PC-9 (cell line): ENCODE data around the gene ZNF518B. TPM values are rescaled to one million over a fixed set of nuclear protein-coding genes. Genes with fewer than 3 reads are reported as not detected.

Experiments
- BruUV-seq: library from RNA; stranded (reverse); fragments of 400-500 nt; replicated peaks from 2 replicates; lab custom pipeline; 2021; lab: Mats Ljungman, UMichigan
- CTCF ChIA-PET: fragments of 300-600 bp; sonication (Branson Sonifier 250); formaldehyde crosslinking; loops from one replicate; lab custom pipeline; 2022; ENCODE audit warnings: antibody characterized with exemption; lab: Charles Lee
- POLR2A ChIA-PET: fragments of 300-600 bp; sonication (Branson Sonifier 250); formaldehyde crosslinking; loops from one replicate; lab custom pipeline; 2022; ENCODE audit warnings: antibody characterized with exemption; ENCODE audit not compliant: unreplicated experiment; lab: Charles Lee
- DNase-seq, 2 experiments: peaks; one replicate each; pipeline versions ENCODE4 v3.0.0 to v3.0.0-alpha.2; 2015 to 2022; ENCODE audit warnings: mixed read lengths in 1 of 2
- H2AFZ ChIP-seq: fragments of 200-600 bp; sonication (generic); 2 replicates; pipeline ENCODE4 v1.8.1; 2017; ENCODE audit warnings: antibody characterized with exemption
- H3F3A ChIP-seq: fragments of 200-600 bp; sonication (generic); 2 replicates; pipeline ENCODE4 v1.8.1; 2017; ENCODE audit warnings: antibody characterized with exemption, mild to moderate bottlenecking, low read depth; ENCODE audit not compliant: insufficient read depth
- H3K27ac ChIP-seq: fragments of 200-600 bp; sonication (generic); 2 replicates; pipeline ENCODE4 v1.6.1; 2016; ENCODE audit warnings: mixed run types
- H3K27me3 ChIP-seq: fragments of 200-600 bp; sonication (generic); 2 replicates; pipeline ENCODE4 v1.6.1; 2016; ENCODE audit warnings: low read depth, mixed run types; ENCODE audit not compliant: insufficient read depth
- H3K36me3 ChIP-seq: fragments of 200-600 bp; sonication (generic); 2 replicates; pipeline ENCODE4 v1.6.1; 2016; ENCODE audit warnings: low read depth, mixed run types
- H3K4me1 ChIP-seq: fragments of 200-600 bp; sonication (generic); replicated peaks from 2 replicates; pipeline ENCODE4 v1.6.1; 2016; ENCODE audit warnings: mixed run types; ENCODE audit not compliant: insufficient read depth
- H3K4me2 ChIP-seq: fragments of 200-600 bp; sonication (generic); 2 replicates; pipeline ENCODE4 v1.6.1; 2017; ENCODE audit warnings: mixed run types
- H3K4me3 ChIP-seq: fragments of 200-600 bp; sonication (generic); 2 replicates; pipeline ENCODE4 v1.6.1; 2016; ENCODE audit warnings: mixed run types
- H3K79me2 ChIP-seq: fragments of 200-600 bp; sonication (generic); 2 replicates; pipeline ENCODE4 v1.6.1; 2017; ENCODE audit warnings: low read depth, mixed run types
- H3K9me2 ChIP-seq: fragments of 200-600 bp; sonication (generic); 2 replicates; pipeline ENCODE4 v1.8.1; 2017; ENCODE audit warnings: mild to moderate bottlenecking; ENCODE audit not compliant: insufficient read depth
- H3K9me3 ChIP-seq: fragments of 200-600 bp; sonication (generic); 2 replicates; pipeline ENCODE4 v1.8.1; 2016; ENCODE audit warnings: low read depth; ENCODE audit not compliant: insufficient read depth
- H4K20me1 ChIP-seq: fragments of 200-600 bp; sonication (generic); 2 replicates; pipeline ENCODE4 v1.8.1; 2017; ENCODE audit not compliant: insufficient read depth
- CTCF ChIP-seq: fragments of 200-600 bp; sonication (generic); conservative IDR thresholded peaks from 2 replicates; pipeline ENCODE4 v1.6.1; 2017; ENCODE audit warnings: mixed run types, antibody characterized with exemption, mild to moderate bottlenecking, moderate library complexity
- EZH2 ChIP-seq: fragments of 200-600 bp; sonication (generic); IDR thresholded peaks from 2 replicates; pipeline ENCODE4 v1.8.0; 2017; ENCODE audit warnings: antibody characterized with exemption, low read depth
- intact Hi-C: fragments of 100-400 bp; cut with micrococcal nuclease; formaldehyde crosslinking; loops from one replicate; pipeline ENCODE4 v1.10.0; 2022; ENCODE audit not compliant: unreplicated experiment
- total RNA-seq: library from RNA; stranded (reverse); gene quantifications from 2 replicates; pipeline ENCODE4 v1.2.3, GENCODE V29; 2021

Gene ZNF518B
- total RNA-seq, 1 experiment from 2014 or later: 12.3 TPM

GRCh38 chr4:10466161-10466560 lies 8.9 kb upstream of the ZNF518B start:
- no peaks in the 10 kb centered on the region for H3K9me3 ChIP-seq
- H4K20me1 ChIP-seq: no peaks in the 10 kb centered on the region
- DNase-seq: no peak
- BruUV-seq: no TSS peak
- no peaks in the 10 kb centered on the region for H3F3A ChIP-seq
- TF ChIP-seq CTCF (no peak), EZH2 (no peak)
- H3K36me3 ChIP-seq: no peaks in the 10 kb centered on the region
- no peak overlapping the region for H2AFZ ChIP-seq
- CTCF ChIA-PET: no interaction called here
- H3K4me3 ChIP-seq: no peak overlapping the region
- no peak overlapping the region for H3K27ac ChIP-seq
- peaks cover 28% of the 10 kb centered on the region for H3K27me3 ChIP-seq
- no peak overlapping the region for H3K4me2 ChIP-seq
- no peaks in the 10 kb centered on the region for H3K9me2 ChIP-seq
- H3K79me2 ChIP-seq: no peaks in the 10 kb centered on the region
- POLR2A ChIA-PET: no interaction called here
- intact Hi-C loops: no loop called here
- no peaks in the 10 kb centered on the region for H3K4me1 ChIP-seq

GRCh38 chr4:10462876-10463275 lies 5.7 kb upstream of the ZNF518B start:
- TF ChIP-seq EZH2 (no peak), CTCF (no peak)
- ChIA-PET CTCF (no interaction called here), POLR2A (no interaction called here)
- H2AFZ ChIP-seq: no peak overlapping the region
- no peak overlapping the region for H3K4me2 ChIP-seq
- DNase-seq: no peak
- no peaks in the 10 kb centered on the region for H3K9me3 ChIP-seq
- no peaks in the 10 kb centered on the region for H3F3A ChIP-seq
- H3K27me3 ChIP-seq: peaks cover 15% of the 10 kb centered on the region; the same call in 1 of the 2 replicates
- no peaks in the 10 kb centered on the region for H4K20me1 ChIP-seq
- no peaks in the 10 kb centered on the region for H3K79me2 ChIP-seq
- H3K9me2 ChIP-seq: no peaks in the 10 kb centered on the region
- H3K27ac ChIP-seq: no peak overlapping the region
- intact Hi-C loops: no loop called here
- H3K4me3 ChIP-seq: no peak overlapping the region
- no TSS peak for BruUV-seq
- no peaks in the 10 kb centered on the region for H3K4me1 ChIP-seq
- no peaks in the 10 kb centered on the region for H3K36me3 ChIP-seq

DNA sequence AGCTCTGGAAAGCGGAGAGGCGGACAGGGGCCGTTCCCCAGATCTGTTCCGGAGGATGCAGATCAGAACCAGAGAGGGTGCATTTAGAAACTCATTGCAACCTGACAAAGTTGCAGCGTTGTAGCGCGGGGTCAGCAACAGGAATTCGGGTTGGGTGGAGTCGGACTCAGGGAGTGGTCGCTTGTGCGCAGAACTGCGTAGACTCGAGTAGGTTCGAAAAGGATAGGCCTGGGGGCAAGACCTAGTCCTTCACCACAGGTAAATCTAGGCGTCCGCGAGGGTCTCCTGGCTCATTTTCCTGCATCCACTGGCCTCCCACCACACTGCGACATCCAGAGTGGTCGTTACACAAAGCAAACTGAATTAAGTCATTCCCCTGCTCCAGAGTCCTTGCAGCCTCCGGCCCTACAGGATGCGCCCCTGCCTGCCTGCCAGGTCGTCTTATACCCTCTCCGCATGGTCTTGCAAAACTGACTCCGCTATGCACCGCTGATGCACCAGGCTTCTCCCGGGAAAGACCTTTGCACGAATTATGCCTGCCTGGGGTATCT lies 4.7 kb upstream of the ZNF518B start:
- peaks cover 15% of the 10 kb centered on the region; the same call in 1 of the 2 replicates for H3K27me3 ChIP-seq
- no peaks in the 10 kb centered on the region for H3K4me1 ChIP-seq
- DNase-seq: no peak
- TF ChIP-seq CTCF: no peak
- no peak for TF ChIP-seq EZH2
- H3K36me3 ChIP-seq: no peaks in the 10 kb centered on the region
- no peaks in the 10 kb centered on the region for H3F3A ChIP-seq
- intact Hi-C loops: no loop called here
- H3K79me2 ChIP-seq: no peaks in the 10 kb centered on the region
- ChIA-PET POLR2A (no interaction called here), CTCF (no interaction called here)
- no peak overlapping the region for H3K27ac ChIP-seq
- H3K9me3 ChIP-seq: no peaks in the 10 kb centered on the region
- no peaks in the 10 kb centered on the region for H3K9me2 ChIP-seq
- BruUV-seq: no TSS peak
- no peak overlapping the region for H3K4me2 ChIP-seq
- no peak overlapping the region for H3K4me3 ChIP-seq
- no peaks in the 10 kb centered on the region for H4K20me1 ChIP-seq
- H2AFZ ChIP-seq: no peak overlapping the region
